GM12872 (cell line): ENCODE results near the gene DUSP9.

Experiments
- CTCF ChIP-seq: IDR thresholded peaks from 3 replicates; pipeline ENCODE4 v1.5.1; 2011; ENCODE audit warnings: low read depth, mild to moderate bottlenecking, low read length, moderate library complexity; ENCODE audit not compliant: insufficient read depth

The DUSP9 gene

GRCh38 chrX:153646620-153647373 lies at the start of gene DUSP9:
Gene DUSP9 (plus strand): TSS chrX:153647203. CDS start chrX:153647954, 751 bp downstream.
- no peak for TF ChIP-seq CTCF

- TF ChIP-seq CTCF, result no peak
Measured at GRCh38 chrX:153598541-153599191, 48.3 kb upstream of the DUSP9 start, which contains the start of gene CCNQ. Gene CCNQ (minus strand): TSS chrX:153599139. CDS start chrX:153599073, 66 bp downstream.

- TF ChIP-seq CTCF, result no peak
Measured at GRCh38 chrX:153599192-153600031, 47.6 kb upstream of the DUSP9 start.

GRCh38 chrX:153600032-153600373 lies 47.0 kb upstream of the DUSP9 start:
- TF ChIP-seq CTCF, result no peak

GRCh38 chrX:153600921-153601320 lies 46.1 kb upstream of the DUSP9 start:
- TF ChIP-seq CTCF, result no peak

GRCh38 chrX:153601511-153602110 lies 45.4 kb upstream of the DUSP9 start:
- no peak for TF ChIP-seq CTCF

- TF ChIP-seq CTCF, result no peak
Measured at GRCh38 chrX:153602601-153603000, 44.4 kb upstream of the DUSP9 start.
